ENCODE data around the gene CEACAM16.
A peak's percentile ranks its signal among the peaks of the same experiment; 100 is the strongest.

Gene CEACAM16

GRCh38 chr19:44732235-44733014 is 33.5 kb downstream of the CEACAM16 start:
- Mint-ChIP-seq H3K4me1 (ENCODE audit: low read depth) (peaks cover 23% of the 10 kb centered on the region), H3K36me3 (ENCODE audit: low read depth) (no peaks in the 10 kb centered on the region), H3K27me3 (ENCODE audit: low read depth) (peaks cover 2% of the 10 kb centered on the region), H3K9me3 (no peaks in the 10 kb centered on the region), H3K4me3 (no peak overlapping the region), H3K27ac (no peak overlapping the region)
- no peak for DNase-seq (ENCODE audit: low spot score)

GRCh38 chr19:44734357-44734756 is 35.4 kb downstream of the CEACAM16 start:
- H3K27me3 Mint-ChIP-seq (ENCODE audit: low read depth), result peaks cover 2% of the 10 kb centered on the region
- no peak overlapping the region for H3K4me3 Mint-ChIP-seq
- DNase-seq (ENCODE audit: low spot score), result no peak
- no peaks in the 10 kb centered on the region for H3K36me3 Mint-ChIP-seq (ENCODE audit: low read depth)
- no peak overlapping the region for H3K27ac Mint-ChIP-seq
- no peaks in the 10 kb centered on the region for H3K9me3 Mint-ChIP-seq
- H3K4me1 Mint-ChIP-seq (ENCODE audit: low read depth), result peaks cover 13% of the 10 kb centered on the region

- H3K9me3 Mint-ChIP-seq, result no peaks in the 10 kb centered on the region
- no peaks in the 10 kb centered on the region for H3K36me3 Mint-ChIP-seq (ENCODE audit: low read depth)
- no peak overlapping the region for H3K4me3 Mint-ChIP-seq
- peaks cover 13% of the 10 kb centered on the region for H3K4me1 Mint-ChIP-seq (ENCODE audit: low read depth)
- peaks cover 2% of the 10 kb centered on the region for H3K27me3 Mint-ChIP-seq (ENCODE audit: low read depth)
- DNase-seq (ENCODE audit: low spot score), result no peak
- H3K27ac Mint-ChIP-seq, result no peak overlapping the region
Observed at GRCh38 chr19:44735011-44735410, 36.1 kb downstream of the CEACAM16 start.

- Mint-ChIP-seq H3K4me3 (no peak overlapping the region), H3K36me3 (ENCODE audit: low read depth) (no peaks in the 10 kb centered on the region), H3K4me1 (ENCODE audit: low read depth) (peaks cover 19% of the 10 kb centered on the region), H3K9me3 (no peaks in the 10 kb centered on the region), H3K27me3 (ENCODE audit: low read depth) (no peaks in the 10 kb centered on the region), H3K27ac (no peak overlapping the region)
- DNase-seq (ENCODE audit: low spot score), result no peak
Observed at GRCh38 chr19:44737238-44738071, 38.5 kb downstream of the CEACAM16 start.

GRCh38 chr19:44738136-44738535 is 39.2 kb downstream of the CEACAM16 start:
- Mint-ChIP-seq H3K9me3 (no peaks in the 10 kb centered on the region), H3K36me3 (ENCODE audit: low read depth) (no peaks in the 10 kb centered on the region), H3K4me3 (no peak overlapping the region), H3K27ac (no peak overlapping the region), H3K4me1 (ENCODE audit: low read depth) (peaks cover 19% of the 10 kb centered on the region), H3K27me3 (ENCODE audit: low read depth) (no peaks in the 10 kb centered on the region)
- DNase-seq (ENCODE audit: low spot score), result no peak

GRCh38 chr19:44738603-44739558 is 39.9 kb downstream of the CEACAM16 start:
- Mint-ChIP-seq H3K9me3 (no peaks in the 10 kb centered on the region), H3K36me3 (ENCODE audit: low read depth) (no peaks in the 10 kb centered on the region), H3K4me1 (ENCODE audit: low read depth) (peaks cover 19% of the 10 kb centered on the region), H3K27ac (no peak overlapping the region), H3K4me3 (no peak overlapping the region), H3K27me3 (ENCODE audit: low read depth) (no peaks in the 10 kb centered on the region)
- DNase-seq (ENCODE audit: low spot score), result no peak

- Mint-ChIP-seq H3K4me1 (ENCODE audit: low read depth) (peaks cover 12% of the 10 kb centered on the region), H3K27me3 (ENCODE audit: low read depth) (no peaks in the 10 kb centered on the region), H3K36me3 (ENCODE audit: low read depth) (no peaks in the 10 kb centered on the region), H3K9me3 (no peaks in the 10 kb centered on the region), H3K27ac (peak overlapping the region; percentile 20), H3K4me3 (no peak overlapping the region)
- no peak for DNase-seq (ENCODE audit: low spot score)
Observed at GRCh38 chr19:44740351-44740824, 41.4 kb downstream of the CEACAM16 start.

GRCh38 chr19:44741258-44741731 is 42.3 kb downstream of the CEACAM16 start:
- Mint-ChIP-seq H3K36me3 (ENCODE audit: low read depth) (no peaks in the 10 kb centered on the region), H3K9me3 (no peaks in the 10 kb centered on the region), H3K27me3 (ENCODE audit: low read depth) (peaks cover 2% of the 10 kb centered on the region), H3K4me1 (ENCODE audit: low read depth) (peaks cover 19% of the 10 kb centered on the region), H3K27ac (no peak overlapping the region), H3K4me3 (no peak overlapping the region)
- no peak for DNase-seq (ENCODE audit: low spot score)

- H3K27me3 Mint-ChIP-seq (ENCODE audit: low read depth), result peaks cover 4% of the 10 kb centered on the region
- H3K9me3 Mint-ChIP-seq, result no peaks in the 10 kb centered on the region
- no peak overlapping the region for H3K27ac Mint-ChIP-seq
- H3K4me1 Mint-ChIP-seq (ENCODE audit: low read depth), result peaks cover 25% of the 10 kb centered on the region
- DNase-seq (ENCODE audit: low spot score), result no peak
- no peaks in the 10 kb centered on the region for H3K36me3 Mint-ChIP-seq (ENCODE audit: low read depth)
- no peak overlapping the region for H3K4me3 Mint-ChIP-seq
Observed at GRCh38 chr19:44741841-44742329, 42.9 kb downstream of the CEACAM16 start.

GRCh38 chr19:44742330-44743061 is 43.5 kb downstream of the CEACAM16 start:
- Mint-ChIP-seq H3K4me3 (no peak overlapping the region), H3K4me1 (ENCODE audit: low read depth) (peaks cover 27% of the 10 kb centered on the region), H3K9me3 (no peaks in the 10 kb centered on the region), H3K27ac (no peak overlapping the region), H3K27me3 (ENCODE audit: low read depth) (peaks cover 4% of the 10 kb centered on the region), H3K36me3 (ENCODE audit: low read depth) (no peaks in the 10 kb centered on the region)
- no peak for DNase-seq (ENCODE audit: low spot score)

GRCh38 chr19:44744871-44745332 is 46.0 kb downstream of the CEACAM16 start:
- Mint-ChIP-seq H3K4me1 (ENCODE audit: low read depth) (peaks cover 30% of the 10 kb centered on the region), H3K27me3 (ENCODE audit: low read depth) (peaks cover 4% of the 10 kb centered on the region), H3K36me3 (ENCODE audit: low read depth) (peaks cover 11% of the 10 kb centered on the region), H3K9me3 (no peaks in the 10 kb centered on the region), H3K27ac (no peak overlapping the region), H3K4me3 (no peak overlapping the region)
- no peak for DNase-seq (ENCODE audit: low spot score)

GRCh38 chr19:44745341-44745831 is 46.4 kb downstream of the CEACAM16 start:
- Mint-ChIP-seq H3K27me3 (ENCODE audit: low read depth) (peaks cover 4% of the 10 kb centered on the region), H3K9me3 (no peaks in the 10 kb centered on the region), H3K27ac (peak overlapping the region; percentile 63), H3K4me3 (no peak overlapping the region), H3K4me1 (ENCODE audit: low read depth) (peaks cover 30% of the 10 kb centered on the region), H3K36me3 (ENCODE audit: low read depth) (peaks cover 14% of the 10 kb centered on the region)
- no peak for DNase-seq (ENCODE audit: low spot score)
